Dendritic cell treated with granulocyte-macrophage colony-stimulating factor and Interleukin-4, amounts not matched to agents 40 ng/mL and 50 ng/mL, for 4 days (primary cell): ENCODE data around the gene TEKTIP1.

Experiments
- H3K27ac Mint-ChIP-seq: one replicate; pipeline ENCODE4 v1.8.0; 2022; ENCODE audit warnings: mild to moderate bottlenecking, mixed read lengths
- H3K27me3 Mint-ChIP-seq: one replicate; pipeline ENCODE4 v1.8.0; 2022; ENCODE audit warnings: mild to moderate bottlenecking, mixed read lengths
- H3K36me3 Mint-ChIP-seq: one replicate; pipeline ENCODE4 v1.8.0; 2022; ENCODE audit warnings: low read depth, mixed read lengths
- H3K4me1 Mint-ChIP-seq: one replicate; pipeline ENCODE4 v1.8.0; 2022; ENCODE audit warnings: low read depth, mixed read lengths
- H3K4me3 Mint-ChIP-seq: one replicate; pipeline ENCODE4 v1.8.0; 2022; ENCODE audit warnings: mild to moderate bottlenecking, moderate library complexity, mixed read lengths
- H3K9me3 Mint-ChIP-seq: one replicate; pipeline ENCODE4 v1.8.0; 2022; ENCODE audit warnings: mixed read lengths
- intact Hi-C: fragments of 100-400 bp; cut with micrococcal nuclease; formaldehyde crosslinking; loops from one replicate; pipeline ENCODE4 v1.15.0; 2022

The TEKTIP1 gene

GRCh38 chr19:3538965-3539755, at the start of gene TEKTIP1:
Gene TEKTIP1, plus strand, starts transcription at chr19:3539174. Its CDS starts 4 bp downstream, at chr19:3539178.
- peaks cover 65% of the 10 kb centered on the region for H3K36me3 Mint-ChIP-seq
- H3K9me3 Mint-ChIP-seq: no peaks in the 10 kb centered on the region
- H3K27me3 Mint-ChIP-seq: no peaks in the 10 kb centered on the region
- H3K4me1 Mint-ChIP-seq: peaks cover 26% of the 10 kb centered on the region
- no peak within 1 kb of the TSS for H3K4me3 Mint-ChIP-seq
- peak within 1 kb of the TSS; percentile 80 for H3K27ac Mint-ChIP-seq
- intact Hi-C loops: no loop called here

GRCh38 chr19:3491396-3492119, 47.4 kb upstream of the TEKTIP1 start:
- H3K27ac Mint-ChIP-seq: no peak overlapping the region
- H3K36me3 Mint-ChIP-seq: peaks cover 74% of the 10 kb centered on the region
- H3K27me3 Mint-ChIP-seq: no peaks in the 10 kb centered on the region
- H3K9me3 Mint-ChIP-seq: no peaks in the 10 kb centered on the region
- intact Hi-C loops: no loop called here
- H3K4me1 Mint-ChIP-seq: no peaks in the 10 kb centered on the region
- H3K4me3 Mint-ChIP-seq: no peak overlapping the region

GRCh38 chr19:3492131-3492839, 46.7 kb upstream of the TEKTIP1 start:
- no peak overlapping the region for H3K4me3 Mint-ChIP-seq
- H3K4me1 Mint-ChIP-seq: no peaks in the 10 kb centered on the region
- peaks cover 76% of the 10 kb centered on the region for H3K36me3 Mint-ChIP-seq
- H3K27ac Mint-ChIP-seq: no peak overlapping the region
- H3K9me3 Mint-ChIP-seq: no peaks in the 10 kb centered on the region
- intact Hi-C loops: no loop called here
- H3K27me3 Mint-ChIP-seq: no peaks in the 10 kb centered on the region

- Mint-ChIP-seq H3K27me3 (no peaks in the 10 kb centered on the region), H3K4me3 (no peak overlapping the region), H3K27ac (no peak overlapping the region), H3K9me3 (no peaks in the 10 kb centered on the region), H3K4me1 (peaks cover 2% of the 10 kb centered on the region), H3K36me3 (peaks cover 77% of the 10 kb centered on the region)
- intact Hi-C loops: no loop called here
Observed at GRCh38 chr19:3492919-3493318, 46.1 kb upstream of the TEKTIP1 start.

- Mint-ChIP-seq H3K4me1 (peaks cover 8% of the 10 kb centered on the region), H3K9me3 (no peaks in the 10 kb centered on the region), H3K36me3 (peaks cover 80% of the 10 kb centered on the region), H3K4me3 (no peak overlapping the region), H3K27ac (no peak overlapping the region), H3K27me3 (no peaks in the 10 kb centered on the region)
- intact Hi-C loops: no loop called here
Observed at GRCh38 chr19:3493651-3494050, 45.3 kb upstream of the TEKTIP1 start.

GRCh38 chr19:3494051-3494450, 44.9 kb upstream of the TEKTIP1 start:
- Mint-ChIP-seq H3K4me1 (peaks cover 12% of the 10 kb centered on the region), H3K9me3 (no peaks in the 10 kb centered on the region), H3K27ac (no peak overlapping the region), H3K36me3 (peaks cover 83% of the 10 kb centered on the region), H3K4me3 (no peak overlapping the region), H3K27me3 (no peaks in the 10 kb centered on the region)
- intact Hi-C loops: no loop called here

GRCh38 chr19:3494559-3494958, 44.4 kb upstream of the TEKTIP1 start:
- Mint-ChIP-seq H3K4me3 (no peak overlapping the region), H3K9me3 (no peaks in the 10 kb centered on the region), H3K4me1 (peaks cover 17% of the 10 kb centered on the region), H3K36me3 (peaks cover 87% of the 10 kb centered on the region), H3K27ac (no peak overlapping the region), H3K27me3 (no peaks in the 10 kb centered on the region)
- intact Hi-C loops: no loop called here

GRCh38 chr19:3496392-3497273, 42.3 kb upstream of the TEKTIP1 start:
- intact Hi-C loops: no loop called here
- H3K9me3 Mint-ChIP-seq: no peaks in the 10 kb centered on the region
- H3K36me3 Mint-ChIP-seq: peaks cover 77% of the 10 kb centered on the region
- no peaks in the 10 kb centered on the region for H3K27me3 Mint-ChIP-seq
- H3K4me1 Mint-ChIP-seq: peaks cover 26% of the 10 kb centered on the region
- no peak overlapping the region for H3K4me3 Mint-ChIP-seq
- H3K27ac Mint-ChIP-seq: no peak overlapping the region

GRCh38 chr19:3497757-3498520, 41.0 kb upstream of the TEKTIP1 start:
- Mint-ChIP-seq H3K4me3 (no peak overlapping the region), H3K27me3 (no peaks in the 10 kb centered on the region), H3K27ac (no peak overlapping the region), H3K9me3 (no peaks in the 10 kb centered on the region), H3K36me3 (peaks cover 64% of the 10 kb centered on the region), H3K4me1 (peaks cover 26% of the 10 kb centered on the region)
- intact Hi-C loops: no loop called here

- peak overlapping the region; percentile 84 for H3K4me3 Mint-ChIP-seq
- H3K27me3 Mint-ChIP-seq: no peaks in the 10 kb centered on the region
- H3K27ac Mint-ChIP-seq: peak overlapping the region; percentile 94
- H3K36me3 Mint-ChIP-seq: peaks cover 44% of the 10 kb centered on the region
- intact Hi-C loops: no loop called here
- H3K9me3 Mint-ChIP-seq: no peaks in the 10 kb centered on the region
- H3K4me1 Mint-ChIP-seq: peaks cover 31% of the 10 kb centered on the region
Observed at GRCh38 chr19:3499738-3500428, 39.1 kb upstream of the TEKTIP1 start.

- Mint-ChIP-seq H3K4me1 (peaks cover 35% of the 10 kb centered on the region), H3K36me3 (peaks cover 38% of the 10 kb centered on the region), H3K27me3 (no peaks in the 10 kb centered on the region), H3K4me3 (peak within 1 kb of the TSS; percentile 84), H3K27ac (peak within 1 kb of the TSS; percentile 94), H3K9me3 (no peaks in the 10 kb centered on the region)
- intact Hi-C loops: no loop called here
Observed at GRCh38 chr19:3500429-3501101, 38.4 kb upstream of the TEKTIP1 start, which contains the start of gene DOHH. Gene DOHH, minus strand, starts transcription at chr19:3500674. Its CDS starts 3,860 bp downstream, at chr19:3496814.

GRCh38 chr19:3501780-3502179, 37.2 kb upstream of the TEKTIP1 start:
- intact Hi-C loops: no loop called here
- no peaks in the 10 kb centered on the region for H3K9me3 Mint-ChIP-seq
- peaks cover 40% of the 10 kb centered on the region for H3K4me1 Mint-ChIP-seq
- no peak overlapping the region for H3K4me3 Mint-ChIP-seq
- H3K27me3 Mint-ChIP-seq: no peaks in the 10 kb centered on the region
- H3K27ac Mint-ChIP-seq: no peak overlapping the region
- peaks cover 31% of the 10 kb centered on the region for H3K36me3 Mint-ChIP-seq
